COLO668 (cell line): ENCODE measurements around the gene USP10.

Source experiments
- DNase-seq: peaks from one replicate; lab custom pipeline; 2025; ENCODE audit not compliant: unreplicated experiment; lab: John Stamatoyannopoulos, UW

The USP10 gene

GRCh38 chr16:84769416-84769815 lies 69.6 kb downstream of the USP10 start:
- DNase-seq, result no peak

- no peak for DNase-seq
Observed at GRCh38 chr16:84773312-84773711, 73.5 kb downstream of the USP10 start.

GRCh38 chr16:84774810-84775209 lies 75.0 kb downstream of the USP10 start:
- DNase-seq, result no peak

GRCh38 chr16:84775262-84775810 lies 75.5 kb downstream of the USP10 start:
- no peak for DNase-seq

- DNase-seq, result no peak
Observed at GRCh38 chr16:84777435-84777834, 77.6 kb downstream of the USP10 start.

- no peak for DNase-seq
Observed at GRCh38 chr16:84778720-84779119, 78.9 kb downstream of the USP10 start.

- no peak for DNase-seq
Observed at GRCh38 chr16:84780063-84780462, 80.3 kb downstream of the USP10 start.

GRCh38 chr16:84780544-84781376 lies 81.0 kb downstream of the USP10 start:
- DNase-seq, result no peak

GRCh38 chr16:84782846-84783245 lies 83.0 kb downstream of the USP10 start:
- no peak for DNase-seq

- peak; percentile 82 for DNase-seq
Observed at GRCh38 chr16:84785843-84786581, 86.2 kb downstream of the USP10 start.

- DNase-seq, result peak; percentile 89
Observed at GRCh38 chr16:84786605-84787262, 86.9 kb downstream of the USP10 start.

GRCh38 chr16:84787263-84787622 lies 87.4 kb downstream of the USP10 start:
- no peak for DNase-seq

GRCh38 chr16:84788920-84789391 lies 89.2 kb downstream of the USP10 start:
- DNase-seq, result no peak

GRCh38 chr16:84789431-84789830 lies 89.6 kb downstream of the USP10 start:
- no peak for DNase-seq

GRCh38 chr16:84790301-84790700 lies 90.5 kb downstream of the USP10 start:
- DNase-seq, result no peak

- DNase-seq, result no peak
Observed at GRCh38 chr16:84791088-84791487, 91.3 kb downstream of the USP10 start.

GRCh38 chr16:84791501-84791900 lies 91.7 kb downstream of the USP10 start:
- no peak for DNase-seq

GRCh38 chr16:84794186-84794585 lies 94.4 kb downstream of the USP10 start:
- no peak for DNase-seq

- DNase-seq, result no peak
Observed at GRCh38 chr16:84794626-84795025, 94.8 kb downstream of the USP10 start.

GRCh38 chr16:84795329-84796053 lies 95.7 kb downstream of the USP10 start:
- no peak for DNase-seq
